Loucy (cell line): ENCODE data around the gene LAMB3.

Experiments
- H2AFZ ChIP-seq: fragments of 200-600 bp; sonication (generic); 2 replicates; pipeline ENCODE4 v1.6.0; 2016; ENCODE audit warnings: antibody characterized with exemption, mild to moderate bottlenecking, low read length, moderate library complexity
- H3F3A ChIP-seq: fragments of 200-600 bp; 2 replicates; pipeline ENCODE4 v1.6.0; 2016; ENCODE audit warnings: antibody characterized with exemption, low read depth, mild to moderate bottlenecking
- H3K27me3 ChIP-seq: fragments of 200-600 bp; sonication (generic); 2 replicates; pipeline ENCODE4 v1.6.1; 2014; ENCODE audit warnings: low read length, mild to moderate bottlenecking; ENCODE audit not compliant: insufficient read depth, poor library complexity, severe bottlenecking
- H3K36me3 ChIP-seq: fragments of 200-600 bp; sonication (generic); 2 replicates; pipeline ENCODE4 v1.6.1; 2016; ENCODE audit warnings: low read length; ENCODE audit not compliant: insufficient read depth
- H3K4me1 ChIP-seq: fragments of 200-600 bp; sonication (generic); 2 replicates; pipeline ENCODE4 v1.5.1; 2014; ENCODE audit warnings: low read length, mild to moderate bottlenecking; ENCODE audit not compliant: insufficient read depth, poor library complexity, severe bottlenecking
- H3K4me2 ChIP-seq: fragments of 200-600 bp; sonication (generic); 2 replicates; pipeline ENCODE4 v1.6.0; 2014; ENCODE audit warnings: antibody characterized with exemption, low read length, low read depth, mild to moderate bottlenecking; ENCODE audit not compliant: poor library complexity, severe bottlenecking
- H3K4me3 ChIP-seq: fragments of 200-600 bp; sonication (generic); 2 replicates; pipeline ENCODE4 v1.5.1; 2014; ENCODE audit warnings: low read length, mild to moderate bottlenecking, mixed read lengths; ENCODE audit not compliant: poor library complexity, severe bottlenecking
- H3K79me2 ChIP-seq: fragments of 200-600 bp; sonication (generic); 2 replicates; pipeline ENCODE4 v1.6.1; 2014; ENCODE audit warnings: low read length; ENCODE audit not compliant: insufficient read depth
- H3K9ac ChIP-seq: fragments of 200-600 bp; sonication (generic); 2 replicates; pipeline ENCODE4 v1.6.0; 2014; ENCODE audit warnings: mild to moderate bottlenecking, low read depth, low read length, moderate library complexity; ENCODE audit not compliant: poor library complexity, severe bottlenecking
- H3K9me2 ChIP-seq: fragments of 200-600 bp; sonication (generic); replicated peaks from 2 replicates; pipeline ENCODE4 v1.6.1; 2016; ENCODE audit warnings: low read depth, low read length, mixed read lengths
- H3K9me3 ChIP-seq: fragments of 200-600 bp; sonication (generic); 2 replicates; pipeline ENCODE4 v1.6.1; 2014; ENCODE audit warnings: mild to moderate bottlenecking, antibody characterized with exemption, low read length, low read depth; ENCODE audit not compliant: insufficient read depth
- H4K20me1 ChIP-seq: fragments of 200-600 bp; sonication (generic); 2 replicates; pipeline ENCODE4 v1.6.0; 2014; ENCODE audit warnings: antibody characterized with exemption, low read length, mild to moderate bottlenecking; ENCODE audit not compliant: insufficient read depth, poor library complexity, severe bottlenecking
- EZH2phosphoT487 ChIP-seq: fragments of 200-600 bp; IDR thresholded peaks from 2 replicates; pipeline ENCODE4 v1.6.1; 2018; ENCODE audit warnings: antibody characterized with exemption, mild to moderate bottlenecking, moderate library complexity, borderline replicate concordance
- TF ChIP-seq, protein P1 (sequence below): fragments of 200-600 bp; sonication (generic); conservative IDR thresholded peaks from 2 replicates; pipeline ENCODE4 v1.5.1; 2014; ENCODE audit warnings: mild to moderate bottlenecking, antibody characterized with exemption, low read length

LAMB3 gene

DNA sequence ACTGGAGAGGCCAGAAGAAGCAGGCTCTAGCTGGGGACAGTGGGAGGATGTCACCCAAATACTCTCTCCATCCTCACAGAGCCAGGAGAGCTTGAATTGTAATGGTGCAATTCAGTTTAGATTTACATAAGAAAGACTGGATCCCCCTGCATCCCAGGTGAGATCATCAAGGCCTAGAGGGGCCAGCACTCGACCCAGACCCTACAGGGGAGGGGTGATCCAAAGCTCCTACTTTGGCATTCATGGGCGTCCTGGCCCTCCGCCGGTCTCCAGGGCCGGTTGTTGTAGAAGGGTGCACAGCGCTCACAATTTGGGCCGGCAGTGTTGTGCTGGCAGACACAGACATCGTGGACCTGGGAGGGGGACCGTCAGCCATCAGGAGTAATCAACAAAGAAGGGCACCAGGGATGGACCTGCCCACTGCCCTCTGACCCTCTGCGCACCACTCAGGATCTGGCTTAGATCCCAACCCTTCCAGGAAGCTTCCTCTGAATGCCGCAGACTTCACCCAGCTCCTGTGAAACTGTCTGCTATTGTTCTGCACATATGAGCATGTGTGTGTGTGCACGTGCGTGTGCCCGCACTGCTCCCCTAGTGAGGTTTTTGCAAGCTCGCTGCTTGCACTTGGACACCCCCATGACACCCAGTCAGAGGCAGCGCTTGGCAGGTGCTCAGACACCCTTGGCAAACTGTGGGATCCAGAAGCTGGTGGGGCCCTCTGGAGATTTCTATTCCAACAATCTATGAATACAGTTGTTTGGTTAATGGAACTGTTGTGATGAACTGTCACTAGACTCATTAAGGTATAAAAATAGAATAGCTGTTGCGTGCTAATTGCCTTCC is 21.6 kb downstream of the LAMB3 start:
- no peaks in the 10 kb centered on the region for H3K9me3 ChIP-seq
- H2AFZ ChIP-seq = no peak overlapping the region
- no peak for TF ChIP-seq EZH2phosphoT487
- TF ChIP-seq, protein P1, sequence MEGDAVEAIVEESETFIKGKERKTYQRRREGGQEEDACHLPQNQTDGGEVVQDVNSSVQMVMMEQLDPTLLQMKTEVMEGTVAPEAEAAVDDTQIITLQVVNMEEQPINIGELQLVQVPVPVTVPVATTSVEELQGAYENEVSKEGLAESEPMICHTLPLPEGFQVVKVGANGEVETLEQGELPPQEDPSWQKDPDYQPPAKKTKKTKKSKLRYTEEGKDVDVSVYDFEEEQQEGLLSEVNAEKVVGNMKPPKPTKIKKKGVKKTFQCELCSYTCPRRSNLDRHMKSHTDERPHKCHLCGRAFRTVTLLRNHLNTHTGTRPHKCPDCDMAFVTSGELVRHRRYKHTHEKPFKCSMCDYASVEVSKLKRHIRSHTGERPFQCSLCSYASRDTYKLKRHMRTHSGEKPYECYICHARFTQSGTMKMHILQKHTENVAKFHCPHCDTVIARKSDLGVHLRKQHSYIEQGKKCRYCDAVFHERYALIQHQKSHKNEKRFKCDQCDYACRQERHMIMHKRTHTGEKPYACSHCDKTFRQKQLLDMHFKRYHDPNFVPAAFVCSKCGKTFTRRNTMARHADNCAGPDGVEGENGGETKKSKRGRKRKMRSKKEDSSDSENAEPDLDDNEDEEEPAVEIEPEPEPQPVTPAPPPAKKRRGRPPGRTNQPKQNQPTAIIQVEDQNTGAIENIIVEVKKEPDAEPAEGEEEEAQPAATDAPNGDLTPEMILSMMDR = no peak
- no peaks in the 10 kb centered on the region for H4K20me1 ChIP-seq
- no peak overlapping the region for H3K4me3 ChIP-seq
- H3K36me3 ChIP-seq = no peaks in the 10 kb centered on the region
- H3K27me3 ChIP-seq = no peaks in the 10 kb centered on the region
- H3K79me2 ChIP-seq = no peaks in the 10 kb centered on the region
- H3K4me1 ChIP-seq = no peaks in the 10 kb centered on the region
- no peaks in the 10 kb centered on the region for H3K9me2 ChIP-seq
- no peak overlapping the region for H3K9ac ChIP-seq
- no peaks in the 10 kb centered on the region for H3F3A ChIP-seq
- H3K4me2 ChIP-seq = no peak overlapping the region

DNA sequence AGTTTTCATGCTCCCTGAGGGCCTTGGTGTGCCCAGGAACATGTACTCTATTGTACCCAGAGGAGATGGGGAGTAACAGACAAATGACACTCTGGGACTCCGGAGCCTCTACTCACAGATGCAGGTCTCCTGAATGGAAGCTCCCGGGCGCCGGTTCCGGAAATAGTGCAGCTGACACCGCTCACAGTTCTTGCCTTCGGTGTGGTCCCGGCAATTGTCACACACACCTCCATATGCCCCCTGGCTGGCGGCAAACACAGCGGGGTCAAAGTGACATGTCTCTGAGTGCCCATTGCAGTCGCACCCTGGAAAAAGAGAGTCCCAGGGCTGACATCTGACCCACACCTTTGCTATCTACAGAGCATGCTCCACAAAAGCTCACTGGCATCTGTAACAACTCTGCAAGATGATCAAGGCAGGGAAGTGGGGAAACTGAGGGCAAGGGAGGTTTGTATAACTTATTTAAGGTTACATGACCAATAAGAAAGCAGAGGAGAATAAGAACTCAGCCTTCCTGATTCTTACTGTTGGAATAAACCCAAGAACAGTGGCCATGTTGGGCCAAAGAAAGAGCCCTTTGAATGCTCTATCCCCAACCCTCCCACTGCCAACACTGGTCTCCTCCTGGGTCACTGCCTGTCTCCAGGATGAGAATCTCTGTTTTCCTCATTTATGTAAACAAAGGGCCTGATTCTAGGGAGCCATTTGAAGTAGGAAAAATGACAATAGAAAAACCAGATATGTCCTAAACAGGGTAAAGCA is 22.4 kb downstream of the LAMB3 start:
- Histone ChIP-seq H3K79me2 (no peaks in the 10 kb centered on the region), H3K9me2 (no peaks in the 10 kb centered on the region), H3K4me1 (no peaks in the 10 kb centered on the region), H3K9me3 (no peaks in the 10 kb centered on the region), H4K20me1 (no peaks in the 10 kb centered on the region), H3K27me3 (no peaks in the 10 kb centered on the region), H3K4me3 (no peak overlapping the region), H2AFZ (no peak overlapping the region), H3F3A (no peaks in the 10 kb centered on the region), H3K4me2 (no peak overlapping the region), H3K36me3 (no peaks in the 10 kb centered on the region), H3K9ac (no peak overlapping the region)
- TF ChIP-seq, protein P1 = no peak
- no peak for TF ChIP-seq EZH2phosphoT487

DNA sequence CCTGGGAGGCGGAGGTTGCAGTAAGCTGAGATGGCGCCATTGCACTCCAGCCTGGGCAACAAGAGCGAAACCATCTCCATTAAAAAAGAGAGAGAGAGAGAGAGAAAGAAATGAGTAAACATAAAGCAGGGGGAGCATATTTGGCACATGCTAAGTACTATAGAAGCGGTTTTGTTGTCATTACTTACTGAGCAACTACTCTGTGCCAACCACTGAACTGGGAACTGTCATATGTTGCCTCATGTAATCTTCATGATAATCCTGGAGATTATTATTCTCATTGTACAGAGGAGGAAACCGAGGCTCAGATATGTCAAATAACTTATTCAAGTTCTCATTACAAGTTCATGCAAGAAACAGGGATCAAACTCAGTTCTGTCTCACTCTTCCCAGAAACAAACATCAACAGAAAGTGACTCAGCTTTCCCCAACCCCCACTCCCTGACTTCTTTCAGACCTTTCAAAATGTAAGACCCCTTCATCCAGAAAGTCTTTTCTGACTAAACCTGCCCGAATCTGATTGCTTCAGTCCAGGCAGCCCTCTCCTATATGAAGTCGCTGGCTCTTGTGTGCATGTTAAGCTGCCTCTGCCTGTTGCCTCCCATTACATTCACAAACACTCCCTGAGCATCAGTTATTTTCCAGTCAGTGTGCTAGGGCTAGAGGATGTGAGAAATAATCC is 23.5 kb downstream of the LAMB3 start:
- Histone ChIP-seq H3K27me3 (no peaks in the 10 kb centered on the region), H3K79me2 (no peaks in the 10 kb centered on the region), H3K4me1 (no peaks in the 10 kb centered on the region), H3K36me3 (no peaks in the 10 kb centered on the region), H3K9me3 (no peaks in the 10 kb centered on the region), H3K4me3 (no peak overlapping the region), H3K9ac (no peak overlapping the region), H2AFZ (no peak overlapping the region), H3K9me2 (no peaks in the 10 kb centered on the region), H3K4me2 (no peak overlapping the region), H4K20me1 (no peaks in the 10 kb centered on the region), H3F3A (no peaks in the 10 kb centered on the region)
- TF ChIP-seq, protein P1 = no peak
- TF ChIP-seq EZH2phosphoT487 = no peak
